SK-N-SH treated with all-trans-retinoic acid at 6 μM for 48 hours (cell line): ENCODE data around the gene SLC2A5.

Experiments used
- BACH2 ChIP-seq: fragments of 250-450 bp; sonication (Bioruptor Pico); IDR thresholded peaks from 2 replicates; pipeline ENCODE4 v1.9.0; 2021; ENCODE audit warnings: mild to moderate bottlenecking, borderline replicate concordance
- CREB5 ChIP-seq: fragments of 250-450 bp; sonication (Bioruptor Pico); IDR thresholded peaks from 2 replicates; pipeline ENCODE4 v1.5.1; 2020; ENCODE audit warnings: low read depth, mild to moderate bottlenecking, moderate library complexity
- CSDC2 ChIP-seq: fragments of 250-450 bp; sonication (Bioruptor Pico); IDR thresholded peaks from 2 replicates; pipeline ENCODE4 v1.5.0; 2020; ENCODE audit warnings: mild to moderate bottlenecking, moderate library complexity
- CSRNP3 ChIP-seq: fragments of 250-450 bp; sonication (Bioruptor Pico); IDR thresholded peaks from 2 replicates; pipeline ENCODE4 v1.5.1; 2021; ENCODE audit warnings: mild to moderate bottlenecking, moderate library complexity
- ISL1 ChIP-seq: fragments of 250-450 bp; sonication (Bioruptor Pico); IDR thresholded peaks from 2 replicates; pipeline ENCODE4 v2.1.2; 2022; ENCODE audit warnings: mild to moderate bottlenecking, moderate library complexity
- PATZ1 ChIP-seq: fragments of 250-450 bp; sonication (Bioruptor Pico); IDR thresholded peaks from 2 replicates; pipeline ENCODE4 v1.8.0; 2020; ENCODE audit warnings: mild to moderate bottlenecking, moderate library complexity, borderline replicate concordance
- RARB ChIP-seq: fragments of 250-450 bp; sonication (Bioruptor Pico); IDR thresholded peaks from 2 replicates; pipeline ENCODE4 v1.8.0; 2021; ENCODE audit warnings: mild to moderate bottlenecking, moderate library complexity
- TCF4 ChIP-seq: fragments of 250-450 bp; sonication (Bioruptor Pico); IDR thresholded peaks from 2 replicates; pipeline ENCODE4 v1.8.0; 2021; ENCODE audit warnings: mild to moderate bottlenecking, moderate library complexity, borderline replicate concordance
- ZC3H10 ChIP-seq: fragments of 250-450 bp; sonication (Bioruptor Pico); IDR thresholded peaks from 2 replicates; pipeline ENCODE4 v1.5.1; 2021; ENCODE audit warnings: mild to moderate bottlenecking, moderate library complexity
- ZFP30 ChIP-seq: fragments of 450-650 bp; formaldehyde crosslinking; IDR thresholded peaks from 2 replicates; pipeline ENCODE4 v1.5.0; 2022; ENCODE audit warnings: mild to moderate bottlenecking, moderate library complexity
- ZNF565 ChIP-seq: fragments of 450-650 bp; formaldehyde crosslinking; conservative IDR thresholded peaks from 2 replicates; pipeline ENCODE4 v1.5.0; 2020; ENCODE audit warnings: low read depth, mild to moderate bottlenecking, moderate library complexity
- ZNF70 ChIP-seq: fragments of 450-650 bp; formaldehyde crosslinking; IDR thresholded peaks from 2 replicates; pipeline ENCODE4 v1.5.0; 2020; ENCODE audit warnings: mild to moderate bottlenecking, moderate library complexity

GRCh38 chr1:9062021-9062471 lies 7.4 kb downstream of the SLC2A5 start:
- TF ChIP-seq CSRNP3 (CRISPR knock-in tag) (no peak), PATZ1 (no peak), ISL1 (no peak), ZNF565 (CRISPR knock-in tag) (no peak), CSDC2 (CRISPR knock-in tag) (no peak), TCF4 (CRISPR knock-in tag) (no peak), ZC3H10 (CRISPR knock-in tag) (no peak), RARB (CRISPR knock-in tag) (no peak), BACH2 (CRISPR knock-in tag) (no peak), ZFP30 (CRISPR knock-in tag) (no peak), CREB5 (CRISPR knock-in tag) (no peak), ZNF70 (no peak)
